SK-N-SH treated with all-trans-retinoic acid at 6 μM for 48 hours (cell line): ENCODE measurements around the gene CDH9.

ENCODE experiments used
- ATAC-seq: fragments of 200-7000 bp; cut with Tn5 transposase; 3 replicates; pipeline ENCODE4 v1.9.1; 2020; ENCODE audit warnings: mild to moderate bottlenecking, moderate library complexity
- BACH2 ChIP-seq: fragments of 250-450 bp; sonication (Bioruptor Pico); IDR thresholded peaks from 2 replicates; pipeline ENCODE4 v1.9.0; 2021; ENCODE audit warnings: mild to moderate bottlenecking, borderline replicate concordance
- CREB5 ChIP-seq: fragments of 250-450 bp; sonication (Bioruptor Pico); IDR thresholded peaks from 2 replicates; pipeline ENCODE4 v1.5.1; 2020; ENCODE audit warnings: low read depth, mild to moderate bottlenecking, moderate library complexity
- CSDC2 ChIP-seq: fragments of 250-450 bp; sonication (Bioruptor Pico); IDR thresholded peaks from 2 replicates; pipeline ENCODE4 v1.5.0; 2020; ENCODE audit warnings: mild to moderate bottlenecking, moderate library complexity
- CSRNP3 ChIP-seq: fragments of 250-450 bp; sonication (Bioruptor Pico); IDR thresholded peaks from 2 replicates; pipeline ENCODE4 v1.5.1; 2021; ENCODE audit warnings: mild to moderate bottlenecking, moderate library complexity
- ESRRG ChIP-seq: fragments of 250-450 bp; sonication (Bioruptor Pico); IDR thresholded peaks from 2 replicates; pipeline ENCODE4 v1.6.1; 2021; ENCODE audit warnings: mild to moderate bottlenecking
- GLIS3 ChIP-seq: fragments of 250-450 bp; sonication (Bioruptor Pico); IDR thresholded peaks from 2 replicates; pipeline ENCODE4 v1.5.0; 2020; ENCODE audit warnings: mild to moderate bottlenecking, moderate library complexity
- ISL1 ChIP-seq: fragments of 250-450 bp; sonication (Bioruptor Pico); IDR thresholded peaks from 2 replicates; pipeline ENCODE4 v2.1.2; 2022; ENCODE audit warnings: mild to moderate bottlenecking, moderate library complexity
- OSR1 ChIP-seq: fragments of 250-450 bp; sonication (Bioruptor Pico); IDR thresholded peaks from 2 replicates; pipeline ENCODE4 v1.8.0; 2022; ENCODE audit warnings: moderate library complexity, mild to moderate bottlenecking, inconsistent platforms
- PATZ1 ChIP-seq: fragments of 250-450 bp; sonication (Bioruptor Pico); IDR thresholded peaks from 2 replicates; pipeline ENCODE4 v1.8.0; 2020; ENCODE audit warnings: mild to moderate bottlenecking, moderate library complexity, borderline replicate concordance
- POU6F1 ChIP-seq: fragments of 250-450 bp; sonication (Bioruptor Pico); IDR thresholded peaks from 2 replicates; pipeline ENCODE4 v1.8.0; 2021; ENCODE audit warnings: low read depth, mild to moderate bottlenecking, moderate library complexity, borderline replicate concordance
- PPARA ChIP-seq: fragments of 250-450 bp; sonication (Bioruptor Pico); IDR thresholded peaks from 2 replicates; pipeline ENCODE4 v1.5.0; 2020; ENCODE audit warnings: mild to moderate bottlenecking, borderline replicate concordance
- RARB ChIP-seq: fragments of 250-450 bp; sonication (Bioruptor Pico); IDR thresholded peaks from 2 replicates; pipeline ENCODE4 v1.8.0; 2021; ENCODE audit warnings: mild to moderate bottlenecking, moderate library complexity
- SNAI2 ChIP-seq: fragments of 250-450 bp; sonication (Bioruptor Pico); IDR thresholded peaks from 2 replicates; pipeline ENCODE4 v1.5.0; 2020; ENCODE audit warnings: mild to moderate bottlenecking, moderate library complexity
- TCF4 ChIP-seq: fragments of 250-450 bp; sonication (Bioruptor Pico); IDR thresholded peaks from 2 replicates; pipeline ENCODE4 v1.8.0; 2021; ENCODE audit warnings: mild to moderate bottlenecking, moderate library complexity, borderline replicate concordance
- TOX ChIP-seq: fragments of 250-450 bp; sonication (Bioruptor Pico); IDR thresholded peaks from 2 replicates; pipeline ENCODE4 v1.8.0; 2021; ENCODE audit warnings: mild to moderate bottlenecking, moderate library complexity, borderline replicate concordance
- TSHZ2 ChIP-seq: fragments of 250-450 bp; sonication (Bioruptor Pico); IDR thresholded peaks from 2 replicates; pipeline ENCODE4 v1.5.0; 2020; ENCODE audit warnings: mild to moderate bottlenecking, moderate library complexity
- ZC3H10 ChIP-seq: fragments of 250-450 bp; sonication (Bioruptor Pico); IDR thresholded peaks from 2 replicates; pipeline ENCODE4 v1.5.1; 2021; ENCODE audit warnings: mild to moderate bottlenecking, moderate library complexity
- ZFP3 ChIP-seq: fragments of 250-450 bp; sonication (Bioruptor Pico); IDR thresholded peaks from 2 replicates; pipeline ENCODE4 v1.5.0; 2020; ENCODE audit warnings: mild to moderate bottlenecking, moderate library complexity
- ZFP30 ChIP-seq: fragments of 450-650 bp; formaldehyde crosslinking; IDR thresholded peaks from 2 replicates; pipeline ENCODE4 v1.5.0; 2022; ENCODE audit warnings: mild to moderate bottlenecking, moderate library complexity
- ZNF565 ChIP-seq: fragments of 450-650 bp; formaldehyde crosslinking; conservative IDR thresholded peaks from 2 replicates; pipeline ENCODE4 v1.5.0; 2020; ENCODE audit warnings: low read depth, mild to moderate bottlenecking, moderate library complexity
- ZNF70 ChIP-seq: fragments of 450-650 bp; formaldehyde crosslinking; IDR thresholded peaks from 2 replicates; pipeline ENCODE4 v1.5.0; 2020; ENCODE audit warnings: mild to moderate bottlenecking, moderate library complexity
- ZNF8 ChIP-seq: fragments of 450-650 bp; formaldehyde crosslinking; IDR thresholded peaks from 2 replicates; pipeline ENCODE4 v1.5.0; 2020; ENCODE audit warnings: mild to moderate bottlenecking, moderate library complexity

The CDH9 gene

GRCh38 chr5:26921439-26921838 lies 116.9 kb downstream of the CDH9 start:
- no peak for TF ChIP-seq BACH2 (CRISPR knock-in tag)
- TF ChIP-seq CSDC2 (CRISPR knock-in tag) = no peak
- no peak for TF ChIP-seq OSR1 (CRISPR knock-in tag)
- no peak for TF ChIP-seq ESRRG (CRISPR knock-in tag)
- TF ChIP-seq POU6F1 (CRISPR knock-in tag) = no peak
- TF ChIP-seq ZFP3 (CRISPR knock-in tag) = no peak
- no peak for TF ChIP-seq ISL1 (CRISPR knock-in tag)
- TF ChIP-seq TOX = no peak
- no peak for TF ChIP-seq GLIS3 (CRISPR knock-in tag)
- TF ChIP-seq ZC3H10 (CRISPR knock-in tag) = no peak
- TF ChIP-seq ZFP30 = no peak
- TF ChIP-seq RARB (CRISPR knock-in tag) = no peak
- no peak for TF ChIP-seq TCF4 (CRISPR knock-in tag)
- no peak for TF ChIP-seq CREB5
- TF ChIP-seq SNAI2 = no peak
- no peak for ATAC-seq

GRCh38 chr5:26903469-26903868 lies 134.9 kb downstream of the CDH9 start:
- TF ChIP-seq TOX (no peak), PATZ1 (CRISPR knock-in tag) (no peak)
- TF ChIP-seq, all 23 proteins: peak for 0
- ATAC-seq = no peak

GRCh38 chr5:26894719-26895263 lies 143.6 kb downstream of the CDH9 start:
- no peak for ATAC-seq
- TF ChIP-seq TSHZ2 (CRISPR knock-in tag) = no peak
- peak; percentile 40; the same call in 1 of the 2 replicates for TF ChIP-seq CREB5
- TF ChIP-seq CSRNP3 (CRISPR knock-in tag) = peak; percentile 50; the same call in 1 of the 2 replicates
- peak; percentile 78 for TF ChIP-seq ISL1 (CRISPR knock-in tag)

GRCh38 chr5:26893078-26893477 lies 145.3 kb downstream of the CDH9 start:
- no peak for ATAC-seq
- TF ChIP-seq OSR1 (CRISPR knock-in tag) (no peak), RARB (CRISPR knock-in tag) (no peak), TSHZ2 (CRISPR knock-in tag) (no peak), ZNF70 (no peak), ZC3H10 (CRISPR knock-in tag) (no peak), ISL1 (CRISPR knock-in tag) (no peak), ZNF8 (no peak), ZNF565 (CRISPR knock-in tag) (no peak), PPARA (CRISPR knock-in tag) (no peak), TOX (no peak), ZFP3 (CRISPR knock-in tag) (no peak), GLIS3 (CRISPR knock-in tag) (no peak)
